ENCODE results near the gene GALR2.

The GALR2 gene

DNA sequence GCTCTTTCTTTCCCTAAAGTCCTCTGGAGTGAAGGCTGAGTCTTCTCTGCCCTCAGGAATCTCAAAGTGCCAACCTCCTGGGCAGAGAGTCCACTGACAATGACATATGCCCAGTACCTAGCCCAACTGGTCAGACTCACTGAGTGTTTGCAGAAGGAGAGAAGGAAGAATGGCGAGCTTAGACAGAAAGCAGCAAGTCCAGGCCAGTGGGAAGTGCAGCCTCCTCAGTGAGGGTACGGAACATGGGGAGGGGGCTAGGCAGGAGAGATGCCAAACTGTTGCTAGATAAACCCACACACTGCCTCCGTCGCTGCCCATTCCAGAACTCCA, 28.3 kb downstream of the GALR2 start:
- DNase-seq, result peak; percentile 55

- peak; percentile 96 for DNase-seq
These were observed 28.9 kb downstream of the GALR2 start, which contains the start of gene EXOC7 for GRCh38 chr17:76103274-76104139. Gene EXOC7, minus strand, starts transcription at chr17:76103787. Its CDS starts 95 bp downstream, at chr17:76103692.

GRCh38 chr17:76104140-76104895, 29.7 kb downstream of the GALR2 start:
- peak; percentile 45 for DNase-seq

GRCh38 chr17:76104896-76105231, 30.3 kb downstream of the GALR2 start:
- DNase-seq, result no peak

DNA sequence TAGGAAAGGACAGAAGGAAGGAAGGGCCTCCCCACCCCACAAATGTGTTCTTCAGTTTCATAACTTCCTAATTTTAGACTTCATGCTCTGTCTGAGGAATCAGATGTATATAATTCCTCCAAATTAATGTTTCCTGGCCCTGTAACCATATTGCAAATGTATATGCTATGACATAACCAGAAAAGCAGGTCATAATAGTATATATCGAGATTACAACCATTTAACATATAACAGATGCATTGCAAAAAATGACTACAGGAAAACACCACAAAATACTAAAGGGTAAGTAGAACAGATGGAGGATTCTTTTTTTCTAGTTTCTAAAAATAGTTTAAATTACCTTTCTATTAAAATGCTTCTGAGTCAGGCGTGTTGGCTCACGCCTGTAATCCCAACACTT, 32.1 kb downstream of the GALR2 start:
- no peak for DNase-seq

DNA sequence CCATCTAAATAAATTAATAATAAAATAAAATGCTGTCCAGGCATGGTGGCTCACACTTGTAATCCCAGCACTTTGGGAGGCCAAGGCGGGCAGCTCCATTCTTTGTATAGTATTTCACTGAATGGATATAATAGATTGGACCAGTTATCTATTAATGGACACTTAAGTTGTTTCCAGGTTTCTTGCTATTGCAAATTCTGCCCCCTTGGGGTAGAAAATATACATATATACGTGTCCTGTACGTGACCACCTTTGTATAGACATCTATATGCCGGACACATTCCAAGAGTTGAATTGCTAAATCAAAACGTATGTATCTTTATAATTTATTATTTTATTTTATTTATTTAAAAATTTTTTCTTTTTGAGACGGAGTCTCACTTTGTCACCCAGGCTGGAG, 32.9 kb downstream of the GALR2 start:
- peak; percentile 58 for DNase-seq

GRCh38 chr17:76111956-76112355, 37.4 kb downstream of the GALR2 start:
- no peak for DNase-seq

DNA sequence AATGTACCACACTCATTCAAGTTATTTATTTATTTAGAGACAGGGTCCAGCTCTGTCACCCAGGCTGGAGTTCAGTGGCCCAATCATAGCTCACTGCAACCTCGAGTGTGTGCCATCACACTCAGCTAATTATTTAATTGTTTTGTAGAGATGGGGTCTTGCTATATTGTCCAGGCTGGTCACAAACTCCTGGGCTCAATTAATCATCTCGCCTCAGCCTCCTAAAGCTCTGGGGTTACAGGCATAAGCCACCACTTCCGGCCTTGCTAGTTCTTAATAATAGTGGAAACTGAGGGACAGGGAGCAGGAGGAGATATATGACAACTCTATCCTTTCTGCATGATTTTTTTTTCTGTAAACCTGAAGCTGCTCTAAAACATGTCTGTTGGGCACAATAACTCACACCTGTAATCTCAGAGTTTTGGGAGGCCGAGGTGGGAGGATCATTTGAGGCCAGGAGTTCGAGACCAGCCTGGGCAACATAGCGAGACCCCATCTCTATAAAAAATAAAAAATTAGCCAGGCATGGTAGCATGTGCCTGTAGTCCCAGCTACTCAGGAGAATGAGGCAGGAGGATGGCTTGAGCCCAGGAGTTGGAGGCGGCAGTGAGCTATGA, 40.7 kb downstream of the GALR2 start:
- no peak for DNase-seq

DNA sequence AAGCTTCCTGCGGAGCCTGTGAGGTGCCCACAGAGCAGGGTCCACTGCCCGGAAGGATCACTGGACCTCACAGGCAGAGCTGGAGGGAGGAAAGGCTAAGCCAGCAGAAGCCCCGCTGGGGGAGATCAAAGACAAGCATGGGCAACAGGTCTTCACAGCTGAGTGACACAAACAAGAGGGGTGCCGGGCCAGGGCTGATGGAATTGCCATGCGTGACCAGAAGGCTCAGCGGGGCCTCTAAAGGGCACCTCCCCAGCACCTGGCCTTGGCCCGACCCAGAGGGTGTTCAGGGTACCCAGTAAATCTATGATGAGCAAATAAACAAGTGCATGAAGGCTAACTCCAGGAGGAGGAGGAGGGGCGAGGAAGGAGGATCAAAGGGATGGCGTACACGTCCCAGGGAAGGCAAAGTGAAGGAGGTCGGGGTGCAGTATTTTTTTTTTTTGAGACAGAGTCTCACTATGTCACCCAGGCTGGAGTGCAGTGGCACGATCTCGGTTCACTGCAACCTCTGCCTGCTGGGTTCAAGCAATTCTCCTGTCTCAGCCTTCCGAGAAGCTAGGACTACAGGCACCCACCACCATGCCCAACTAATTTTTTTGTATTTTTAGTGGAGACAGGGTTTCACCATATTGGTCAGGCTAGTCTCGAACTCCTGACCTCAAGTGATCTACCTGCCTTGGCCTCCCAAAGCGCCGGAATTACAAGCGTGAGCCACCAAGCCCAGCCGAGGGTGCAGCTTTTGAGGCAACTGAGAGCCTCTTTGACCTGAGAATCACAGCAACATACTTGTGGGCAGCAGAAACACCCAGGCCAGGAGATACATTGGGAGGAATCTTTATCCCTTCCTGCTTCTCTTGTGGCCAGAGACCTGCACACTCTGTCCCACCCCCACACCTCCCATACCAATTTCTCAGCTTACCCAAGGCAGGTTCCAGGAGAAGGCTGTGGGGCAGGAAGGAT, 45.1 kb downstream of the GALR2 start:
- DNase-seq, result no peak

GRCh38 chr17:76120658-76121008, 46.1 kb downstream of the GALR2 start:
- DNase-seq, result no peak

GRCh38 chr17:76121932-76122430, 47.4 kb downstream of the GALR2 start:
- DNase-seq, result no peak

DNA sequence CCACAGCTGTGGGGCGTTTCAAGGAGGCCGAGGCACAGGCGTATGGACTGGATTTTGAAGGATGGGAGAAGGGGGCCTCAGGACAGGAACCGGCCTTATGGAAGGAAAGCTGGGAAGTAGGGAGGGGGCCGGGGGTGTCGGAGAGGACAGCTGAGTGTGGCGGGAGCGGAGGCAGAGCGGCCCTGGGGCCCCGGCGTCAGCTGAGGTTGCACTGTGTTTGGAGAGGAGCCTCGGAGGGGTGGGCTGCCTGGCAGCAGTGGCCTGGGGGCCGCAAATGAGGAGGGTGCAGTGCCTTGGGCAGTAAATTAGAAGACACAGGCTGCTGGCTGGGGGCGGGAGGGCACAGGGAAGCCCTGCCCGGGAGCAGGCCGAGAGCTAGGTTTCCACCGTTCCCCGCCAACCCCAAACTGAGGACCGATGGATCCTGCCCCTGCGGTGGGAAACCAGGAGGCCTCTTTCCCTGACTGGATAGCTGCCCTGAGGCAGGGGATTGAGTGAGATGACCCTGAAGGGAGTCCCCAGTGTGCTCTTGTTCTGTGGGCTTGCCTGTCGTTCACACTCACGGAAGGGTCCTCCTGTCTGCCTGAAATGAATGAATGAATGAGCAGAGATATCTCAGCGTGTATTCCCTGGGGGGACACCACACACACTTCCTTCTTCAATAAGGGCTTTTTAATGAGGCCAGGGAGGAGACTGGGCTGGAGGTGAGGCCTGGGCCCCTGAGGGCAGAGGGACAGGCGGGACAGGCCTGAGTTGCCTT, 48.0 kb downstream of the GALR2 start:
- DNase-seq, result peak; percentile 20

DNA sequence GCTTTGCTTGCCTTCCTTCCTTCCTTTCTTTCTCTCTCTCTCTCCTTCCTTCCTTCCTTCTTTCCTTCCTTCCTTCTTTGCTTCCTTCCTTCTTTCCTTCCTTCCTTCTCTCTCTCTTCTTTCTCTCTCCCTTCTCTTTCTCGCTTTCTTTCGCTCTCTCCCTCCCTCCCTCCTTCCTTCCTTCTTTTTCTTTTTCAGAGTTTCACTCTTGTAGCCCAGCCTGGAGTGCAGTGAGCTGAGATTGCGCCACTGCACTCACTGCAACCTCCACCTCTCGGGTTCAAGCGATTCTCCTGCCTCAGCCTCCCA, 48.6 kb downstream of the GALR2 start:
- no peak for DNase-seq

DNA sequence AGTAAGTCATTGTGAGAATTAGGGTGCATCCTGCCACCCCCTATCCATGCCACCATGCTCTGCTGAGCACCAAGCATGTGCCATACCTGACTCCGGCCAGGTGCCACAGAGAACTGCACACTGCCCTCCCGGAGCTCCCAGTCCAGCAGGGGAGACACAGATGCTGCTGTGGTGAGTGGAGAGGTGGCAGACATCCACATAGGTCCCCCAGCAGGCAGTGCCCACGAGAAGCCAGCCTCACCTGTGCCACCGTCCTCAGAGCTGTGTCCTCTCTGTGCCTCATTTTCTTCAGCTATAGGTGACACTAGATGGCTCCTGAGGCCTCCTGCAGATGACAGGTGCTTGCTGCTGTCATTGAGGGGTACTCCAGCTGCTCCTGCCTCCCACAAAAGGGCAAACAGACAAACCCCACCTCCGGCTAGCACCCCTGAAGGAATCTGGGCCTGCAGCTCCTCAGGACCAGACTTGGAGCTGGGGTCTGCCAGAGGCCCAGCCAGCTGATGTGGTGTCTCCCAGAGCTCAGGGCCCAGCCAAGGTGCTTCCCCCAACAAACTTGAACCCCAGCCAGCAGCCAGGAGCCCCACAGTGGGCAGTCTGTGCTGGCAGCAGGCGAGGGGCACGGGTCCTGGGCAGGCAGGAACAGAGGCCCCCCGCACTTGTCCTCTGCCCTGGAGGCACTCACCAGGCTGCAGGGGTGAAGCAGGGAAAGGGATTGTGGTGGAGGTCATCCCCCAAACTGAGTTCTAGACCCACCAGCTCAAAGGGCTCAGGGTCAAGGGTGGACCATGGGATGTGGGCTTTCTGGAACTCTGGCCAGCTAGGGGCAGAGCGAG, 49.4 kb downstream of the GALR2 start:
- peak; percentile 71 for DNase-seq

DNA sequence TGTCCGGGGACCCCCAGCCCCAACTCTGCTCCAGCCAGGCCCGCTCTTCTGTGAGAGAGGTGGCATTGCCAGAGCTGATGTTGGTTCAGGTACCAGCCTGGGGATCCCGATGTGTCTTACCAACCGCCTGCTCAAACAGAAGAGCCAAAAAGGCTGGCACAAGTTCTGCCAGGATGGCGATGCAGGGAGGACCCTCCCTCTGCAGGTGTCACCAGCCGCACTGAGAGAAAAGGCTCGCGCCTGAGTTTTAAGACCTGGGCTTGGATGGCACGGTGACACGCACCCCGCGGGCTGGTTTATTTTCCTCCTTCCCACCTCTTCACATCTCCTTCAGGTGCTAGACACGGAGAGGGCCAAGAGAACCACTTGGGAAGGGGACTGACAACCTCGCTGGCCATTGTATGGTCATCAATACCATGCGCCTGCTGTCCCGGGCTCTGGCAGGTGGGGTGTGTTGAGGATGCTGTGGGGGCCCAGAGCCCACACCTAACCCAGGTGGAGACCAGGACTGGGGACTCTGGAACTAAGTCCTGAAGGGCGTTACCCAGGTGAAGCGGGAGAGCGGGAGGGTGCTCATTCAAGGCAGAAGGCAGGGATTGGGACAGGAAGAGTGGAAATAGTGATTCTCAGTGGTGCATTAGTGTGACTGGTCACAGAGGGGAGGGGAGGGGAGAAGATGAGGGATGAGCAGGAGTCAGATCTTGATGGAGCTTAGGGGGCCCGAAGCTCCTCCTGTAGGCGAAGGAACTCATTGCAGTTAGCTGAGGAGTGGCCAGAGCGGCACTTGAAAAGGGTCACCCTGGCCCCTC, 50.2 kb downstream of the GALR2 start:
- no peak for DNase-seq

GRCh38 chr17:76125391-76125675, 50.8 kb downstream of the GALR2 start:
- no peak for DNase-seq

GRCh38 chr17:76125922-76126321, 51.3 kb downstream of the GALR2 start:
- no peak for DNase-seq
